Activated naive CD4-positive, alpha-beta T cell (primary cell): ENCODE data around the gene GPR27.

Source experiments
- DNase-seq, 4 experiments: peaks; one replicate each; lab custom pipeline; 2025; lab: John Stamatoyannopoulos, UW

The GPR27 gene

DNA sequence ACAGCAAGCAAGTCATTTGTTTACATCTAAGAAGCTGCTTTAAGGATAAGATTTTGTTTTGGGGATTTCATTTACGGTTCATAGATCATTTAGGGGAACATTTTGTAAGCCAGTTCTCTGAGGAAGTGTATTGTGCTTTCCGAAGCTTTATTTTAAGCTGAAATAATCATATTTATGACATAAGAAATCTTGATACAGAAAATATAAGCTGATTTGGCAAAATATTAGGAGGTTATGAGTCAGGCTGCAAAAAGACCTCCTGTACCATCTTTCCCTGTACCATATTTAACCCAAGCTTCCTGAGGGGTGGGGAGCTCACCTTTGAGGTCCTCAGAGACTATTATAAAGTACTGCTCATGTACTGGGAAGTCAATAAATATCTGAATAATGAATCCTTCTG lies 20.3 kb upstream of the GPR27 start:
- DNase-seq = no peak

DNA sequence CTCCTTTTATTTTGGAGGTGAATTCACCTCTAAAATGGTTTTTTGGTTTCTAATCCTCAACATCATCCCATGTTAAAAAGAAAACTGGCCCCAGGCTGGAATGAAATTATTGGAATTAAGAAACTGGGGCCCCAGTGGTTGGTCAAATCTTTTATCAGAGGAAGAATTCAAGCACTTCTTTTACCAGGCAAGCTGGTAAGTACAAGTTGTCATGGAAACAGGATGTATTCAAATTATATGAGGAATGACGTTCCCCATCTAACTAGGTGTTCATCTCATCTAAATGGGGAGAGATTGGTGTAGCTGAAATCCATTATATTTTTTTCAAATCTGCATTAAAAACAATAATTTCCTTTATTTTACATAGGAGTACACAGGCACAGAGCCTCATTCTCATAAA lies 18.8 kb upstream of the GPR27 start:
- DNase-seq = no peak

DNA sequence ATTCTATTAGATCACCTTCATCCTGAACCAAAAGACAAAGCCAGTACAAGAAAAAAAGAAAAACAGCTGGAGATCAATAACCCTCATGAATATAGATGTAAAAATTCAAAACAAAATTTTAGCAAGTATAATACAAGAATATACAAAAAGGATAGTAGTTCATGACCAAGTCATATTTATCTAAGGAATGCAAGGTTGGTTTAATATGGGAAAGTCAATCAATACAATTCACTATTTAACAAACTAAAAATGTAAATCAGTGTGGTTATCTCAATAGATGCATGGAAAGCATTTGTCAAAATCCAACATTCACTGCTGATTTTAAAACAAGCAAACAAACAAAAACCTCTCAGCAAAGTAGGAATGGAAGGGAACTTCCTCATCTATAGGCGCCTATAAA lies 11.0 kb upstream of the GPR27 start:
- no peak for DNase-seq

DNA sequence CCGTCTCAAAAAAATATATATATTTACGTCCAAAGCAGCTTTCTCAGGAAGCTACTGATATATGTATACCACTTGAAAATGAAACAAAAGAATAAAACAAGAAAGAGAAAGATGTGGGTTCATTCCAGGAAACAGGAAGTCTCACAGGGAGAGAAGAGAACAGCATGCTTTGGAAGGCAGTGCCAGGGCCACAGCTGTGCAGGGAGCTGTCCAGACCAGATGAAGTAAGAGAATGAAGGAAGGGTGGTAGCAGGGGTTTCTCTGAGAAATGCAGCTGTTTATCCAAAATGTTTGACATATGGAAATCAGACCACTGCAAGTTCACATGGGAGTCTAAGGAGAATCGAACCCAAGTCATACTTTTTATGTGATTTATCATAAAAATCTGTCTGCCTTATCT lies 8.9 kb upstream of the GPR27 start:
- DNase-seq = no peak

DNA sequence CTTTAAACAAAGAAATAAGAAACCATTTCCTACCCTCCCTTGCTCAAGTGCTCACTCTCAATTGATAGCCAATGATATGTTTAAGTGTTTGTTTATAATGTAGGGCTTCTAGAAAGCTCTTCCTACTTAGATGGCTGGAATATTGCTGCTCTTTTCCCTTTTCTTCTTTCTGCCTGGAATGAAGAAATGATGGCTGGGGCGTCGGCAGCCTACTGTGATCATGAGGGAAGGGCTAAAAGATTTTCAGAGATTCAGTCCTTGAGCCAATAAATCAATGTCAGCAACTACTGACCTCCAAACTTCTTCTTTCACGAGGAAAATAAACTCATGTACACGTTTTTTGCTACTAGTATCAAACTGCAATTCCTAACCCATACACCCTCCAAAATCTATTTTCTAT lies 2.1 kb upstream of the GPR27 start:
- DNase-seq = no peak

DNA sequence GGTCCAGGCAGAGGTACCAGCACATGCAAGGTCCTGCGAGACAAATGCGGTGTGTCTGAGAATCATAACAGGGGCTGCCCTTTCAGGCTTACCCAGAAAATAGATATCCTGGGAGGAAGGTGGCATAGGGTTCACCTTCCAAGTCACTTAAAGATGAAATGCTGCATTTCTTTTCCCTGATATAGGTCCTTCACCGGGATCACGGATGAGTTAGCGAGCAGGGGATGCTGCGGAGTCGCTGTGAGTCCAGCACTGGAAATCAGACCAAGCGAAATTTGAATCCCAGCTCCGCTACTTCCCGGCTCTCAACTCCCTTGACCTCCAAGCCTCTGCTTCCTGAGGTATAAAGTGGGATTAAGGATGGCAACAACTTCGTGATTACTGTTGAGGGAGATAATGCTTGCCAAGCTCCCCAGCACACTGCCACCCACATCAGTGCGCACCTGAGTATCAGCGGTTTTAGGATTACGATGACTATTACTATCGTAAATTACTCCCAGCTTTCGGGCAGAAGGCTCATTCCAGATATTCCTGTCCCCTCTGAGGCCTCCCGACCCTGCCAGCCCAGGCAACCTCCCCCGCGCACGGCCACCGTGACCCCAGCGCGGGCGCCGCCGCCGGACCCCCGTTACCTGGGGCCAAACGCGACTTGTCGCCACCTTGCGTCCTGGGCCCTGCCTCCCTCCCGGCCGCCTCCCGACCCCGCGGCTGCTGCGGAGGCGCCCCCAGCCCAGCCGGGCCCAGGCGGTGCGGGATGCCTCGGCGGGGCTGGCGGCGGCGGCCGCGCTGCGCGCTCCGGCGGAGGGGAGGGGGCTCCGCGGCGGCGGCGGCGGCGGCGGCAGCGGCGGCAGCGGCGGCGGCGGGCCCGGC lies 589 bp upstream of the GPR27 start:
- DNase-seq = no peak

DNA sequence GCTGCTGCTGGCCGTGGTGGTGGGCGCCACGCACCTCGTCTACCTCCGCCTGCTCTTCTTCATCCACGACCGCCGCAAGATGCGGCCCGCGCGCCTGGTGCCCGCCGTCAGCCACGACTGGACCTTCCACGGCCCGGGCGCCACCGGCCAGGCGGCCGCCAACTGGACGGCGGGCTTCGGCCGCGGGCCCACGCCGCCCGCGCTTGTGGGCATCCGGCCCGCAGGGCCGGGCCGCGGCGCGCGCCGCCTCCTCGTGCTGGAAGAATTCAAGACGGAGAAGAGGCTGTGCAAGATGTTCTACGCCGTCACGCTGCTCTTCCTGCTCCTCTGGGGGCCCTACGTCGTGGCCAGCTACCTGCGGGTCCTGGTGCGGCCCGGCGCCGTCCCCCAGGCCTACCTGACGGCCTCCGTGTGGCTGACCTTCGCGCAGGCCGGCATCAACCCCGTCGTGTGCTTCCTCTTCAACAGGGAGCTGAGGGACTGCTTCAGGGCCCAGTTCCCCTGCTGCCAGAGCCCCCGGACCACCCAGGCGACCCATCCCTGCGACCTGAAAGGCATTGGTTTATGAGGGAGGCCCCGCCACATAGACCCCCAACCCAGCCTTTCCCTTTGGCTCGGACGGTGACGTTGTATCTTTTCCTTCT lies 1.1 kb downstream of the GPR27 start:
- no peak for DNase-seq

DNA sequence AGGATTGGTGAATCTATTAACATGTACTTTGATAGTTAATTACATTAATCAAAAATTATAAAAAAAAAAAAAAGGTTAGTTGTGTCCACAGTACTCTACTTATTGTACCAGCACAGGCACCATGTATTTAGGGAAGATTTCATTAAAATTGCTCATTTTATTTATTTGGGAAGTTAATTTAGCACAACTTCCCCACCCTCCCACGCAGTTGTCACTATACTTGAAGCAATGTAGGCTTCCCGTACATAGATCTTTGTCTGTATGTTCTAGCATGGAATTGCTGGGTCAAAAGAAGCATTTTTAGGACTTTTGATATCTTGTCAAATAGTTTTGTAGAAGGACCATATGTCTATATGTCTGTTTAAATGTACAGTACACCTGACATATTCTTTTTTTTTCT lies 4.4 kb downstream of the GPR27 start:
- no peak for DNase-seq

DNA sequence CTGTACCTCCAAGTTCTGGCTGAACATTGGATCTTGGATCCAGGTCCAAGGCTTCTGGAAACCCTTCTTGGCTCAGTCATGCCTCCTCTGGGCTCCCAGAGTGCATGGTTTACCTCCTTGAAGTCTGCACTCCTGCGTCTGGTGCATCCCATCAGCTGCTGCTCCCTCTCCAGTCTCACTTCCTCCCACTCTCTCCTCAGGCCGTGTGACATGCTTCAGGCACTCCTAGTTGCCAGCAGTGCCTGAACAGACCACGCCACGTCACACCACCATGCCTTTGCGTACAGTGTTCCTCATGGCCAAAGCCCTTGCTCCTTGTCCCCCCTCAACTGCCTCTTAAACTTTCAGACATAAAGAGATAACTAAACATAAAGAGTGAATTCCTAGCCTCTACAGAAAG lies 5.7 kb downstream of the GPR27 start:
- DNase-seq = no peak

DNA sequence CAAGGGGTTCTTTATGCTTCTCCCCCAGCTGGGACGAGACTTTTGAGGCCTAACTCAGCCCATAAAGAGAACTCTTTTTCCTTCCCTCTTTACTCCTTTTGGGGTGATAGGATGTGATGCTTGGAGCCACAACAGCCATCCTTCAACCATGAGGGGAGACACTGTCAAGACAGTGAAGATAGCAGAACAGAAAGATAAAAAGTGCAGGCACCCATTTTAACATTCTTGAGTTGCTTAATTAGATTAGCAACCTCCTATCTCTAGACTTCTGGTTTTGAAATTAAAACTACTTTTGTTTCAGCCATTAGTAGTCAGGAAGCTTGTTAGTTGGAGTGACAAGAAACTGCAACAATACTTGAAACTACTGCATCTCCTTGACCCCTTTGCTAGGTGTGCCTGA lies 6.5 kb downstream of the GPR27 start:
- no peak for DNase-seq

DNA sequence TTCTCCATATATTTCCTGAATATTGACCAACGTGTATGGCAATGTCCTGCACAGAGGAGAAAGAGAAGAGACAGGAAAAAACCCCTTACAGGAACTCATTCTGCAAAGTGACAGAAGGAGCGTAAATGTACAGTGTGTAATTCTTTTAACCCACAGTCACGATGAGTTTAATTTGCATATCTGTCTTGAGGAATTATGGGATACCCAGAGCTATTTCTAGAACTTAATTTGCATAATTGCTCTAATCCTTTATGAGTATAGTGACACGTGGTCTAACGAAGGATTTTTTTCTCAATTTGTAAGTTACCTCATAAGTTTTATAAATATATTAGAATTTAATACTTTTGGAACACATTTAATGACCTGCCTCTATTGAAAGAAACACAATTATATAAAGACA lies 9.8 kb downstream of the GPR27 start:
- no peak for DNase-seq

DNA sequence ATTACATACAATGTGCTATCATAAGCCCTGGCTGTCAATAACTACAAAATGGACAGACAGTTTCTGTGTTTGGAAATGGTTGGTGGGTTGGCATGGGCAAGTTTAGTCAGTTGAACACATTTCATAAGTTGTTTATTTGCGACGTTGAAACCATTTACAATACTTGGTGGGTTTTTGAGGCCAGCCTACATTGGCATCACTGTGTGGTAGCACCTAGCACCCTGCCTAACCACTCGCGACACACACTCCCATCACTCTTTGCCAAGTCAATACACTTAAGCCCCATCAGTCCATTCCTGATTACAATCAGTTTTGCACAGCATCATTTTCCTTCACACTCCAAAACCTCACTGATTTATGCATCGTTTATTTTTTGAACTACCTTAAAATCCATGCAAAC lies 17.5 kb downstream of the GPR27 start:
- DNase-seq = no peak

DNA sequence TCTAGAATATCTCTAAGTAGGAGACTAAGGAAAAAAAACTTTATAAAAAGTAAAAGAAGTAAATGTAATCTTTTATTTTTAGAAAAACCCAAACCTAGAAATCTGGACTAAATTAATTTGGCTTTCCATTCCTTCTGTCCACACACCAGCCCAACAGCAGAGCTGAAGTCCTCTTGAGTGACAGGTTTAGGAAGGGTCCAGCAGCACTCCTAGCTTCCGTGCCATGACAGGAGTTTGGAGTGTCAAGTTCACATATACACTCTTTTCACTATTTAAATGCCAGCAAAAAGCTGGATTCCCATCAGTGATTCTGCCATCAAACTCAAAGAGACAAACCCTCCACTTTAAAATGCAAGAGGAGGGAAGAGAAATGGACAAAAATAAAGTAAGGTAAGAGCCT lies 18.2 kb downstream of the GPR27 start:
- no peak for DNase-seq

DNA sequence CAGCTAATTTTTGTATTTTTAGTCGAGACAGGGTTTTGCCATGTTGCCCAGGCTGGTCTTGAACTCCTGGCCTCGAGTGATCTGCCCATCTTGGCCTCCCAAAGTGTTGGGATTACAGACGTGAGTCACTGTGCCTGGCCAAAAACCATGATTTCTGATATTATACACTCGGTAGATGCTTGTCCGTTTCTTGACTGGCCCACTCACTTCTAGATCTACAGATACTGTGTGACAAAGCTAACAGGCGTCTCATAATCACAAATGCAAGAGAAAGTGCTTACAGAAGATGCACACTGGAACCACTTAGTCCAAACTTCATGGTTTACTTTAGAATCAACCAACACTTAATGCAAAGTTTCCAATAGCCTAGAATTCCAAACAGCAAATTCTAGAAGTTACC lies 22.9 kb downstream of the GPR27 start:
- no peak for DNase-seq

DNA sequence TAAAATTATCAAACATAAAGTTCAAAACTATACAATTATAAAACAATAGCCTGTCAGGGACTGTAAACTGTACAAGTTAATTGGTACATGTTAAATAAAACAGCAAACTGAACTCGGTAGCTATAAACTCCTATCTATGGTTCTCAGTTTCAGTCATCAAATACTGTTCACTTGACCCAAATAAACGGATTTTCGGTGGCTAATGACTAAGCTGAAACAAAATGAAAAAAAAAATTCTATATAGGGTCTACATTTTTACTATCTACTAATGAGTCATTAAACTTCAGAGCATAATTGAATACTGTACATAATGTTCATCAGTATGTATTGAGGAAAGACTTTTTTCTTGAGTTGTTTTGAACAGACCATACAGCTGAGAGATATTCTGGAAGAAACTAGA lies 24.7 kb downstream of the GPR27 start:
- DNase-seq = no peak

DNA sequence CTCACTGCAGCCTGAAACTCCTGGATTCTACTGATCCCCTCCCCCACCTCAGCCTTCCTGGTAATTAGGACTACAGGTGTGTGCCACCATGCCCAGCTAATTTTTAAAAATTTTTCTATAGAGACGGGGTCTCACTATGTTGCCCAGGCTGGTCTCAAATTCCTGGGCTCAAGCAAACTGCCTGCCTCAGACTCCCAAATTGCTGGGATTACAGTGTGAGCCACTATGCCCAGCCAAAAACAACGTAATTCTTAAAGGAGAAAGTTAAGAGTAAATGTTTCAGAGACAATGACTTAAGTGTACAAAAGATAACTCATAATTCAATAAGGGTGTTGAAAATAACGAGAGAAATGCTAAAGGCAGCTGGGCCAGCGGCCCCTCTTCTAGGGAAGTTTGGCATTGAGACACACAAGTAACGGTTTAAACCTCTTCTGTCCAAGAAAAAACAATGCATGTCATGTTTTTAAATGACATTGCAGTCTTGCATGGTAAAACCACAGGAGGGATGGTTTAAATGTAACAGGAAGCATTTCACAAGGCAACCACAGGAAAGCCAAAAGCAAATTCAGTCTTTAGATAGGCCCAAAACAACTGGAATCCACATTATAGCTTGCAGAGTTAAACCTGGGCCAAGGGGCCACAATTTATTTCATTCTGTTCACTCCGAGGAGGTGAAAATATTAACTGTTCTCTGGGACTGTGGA lies 26.2 kb downstream of the GPR27 start:
- DNase-seq = no peak

DNA sequence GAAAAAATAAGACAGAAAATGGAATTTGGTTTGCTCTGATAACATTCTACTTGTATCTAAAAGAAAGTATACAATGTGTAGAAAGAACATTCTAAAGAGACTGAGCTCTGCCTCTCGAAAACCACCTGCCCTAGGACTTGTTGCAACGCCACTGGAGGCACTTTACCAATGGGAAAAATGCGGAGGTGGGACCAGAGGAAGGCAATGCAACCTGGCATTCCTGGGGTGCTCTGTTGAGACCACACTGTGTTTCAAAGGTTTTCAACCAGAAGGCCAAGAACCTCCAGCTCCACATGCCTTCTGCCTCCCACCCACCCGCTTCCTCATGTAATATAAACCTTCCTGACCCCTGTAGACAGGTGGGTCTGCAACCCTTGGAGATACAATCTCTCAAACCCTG lies 26.8 kb downstream of the GPR27 start:
- DNase-seq = no peak

DNA sequence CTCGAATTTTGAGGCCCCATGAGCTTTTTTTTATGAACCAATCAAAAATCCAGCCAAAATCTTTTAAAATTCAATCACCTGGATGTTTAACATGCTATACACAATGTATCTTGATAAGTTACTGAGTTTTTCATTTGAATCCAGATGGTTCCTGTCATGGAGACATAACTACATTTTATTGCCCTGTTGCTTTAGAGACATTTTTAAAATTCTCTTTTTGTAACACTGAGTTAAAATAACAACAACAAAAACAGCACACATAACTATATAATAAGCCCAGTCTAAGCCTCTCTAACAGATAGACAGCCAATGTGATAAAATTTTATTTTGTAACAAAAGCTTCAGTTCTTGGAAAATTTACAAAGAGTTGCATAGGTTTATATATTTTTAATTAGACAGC lies 29.5 kb downstream of the GPR27 start:
- DNase-seq = no peak

DNA sequence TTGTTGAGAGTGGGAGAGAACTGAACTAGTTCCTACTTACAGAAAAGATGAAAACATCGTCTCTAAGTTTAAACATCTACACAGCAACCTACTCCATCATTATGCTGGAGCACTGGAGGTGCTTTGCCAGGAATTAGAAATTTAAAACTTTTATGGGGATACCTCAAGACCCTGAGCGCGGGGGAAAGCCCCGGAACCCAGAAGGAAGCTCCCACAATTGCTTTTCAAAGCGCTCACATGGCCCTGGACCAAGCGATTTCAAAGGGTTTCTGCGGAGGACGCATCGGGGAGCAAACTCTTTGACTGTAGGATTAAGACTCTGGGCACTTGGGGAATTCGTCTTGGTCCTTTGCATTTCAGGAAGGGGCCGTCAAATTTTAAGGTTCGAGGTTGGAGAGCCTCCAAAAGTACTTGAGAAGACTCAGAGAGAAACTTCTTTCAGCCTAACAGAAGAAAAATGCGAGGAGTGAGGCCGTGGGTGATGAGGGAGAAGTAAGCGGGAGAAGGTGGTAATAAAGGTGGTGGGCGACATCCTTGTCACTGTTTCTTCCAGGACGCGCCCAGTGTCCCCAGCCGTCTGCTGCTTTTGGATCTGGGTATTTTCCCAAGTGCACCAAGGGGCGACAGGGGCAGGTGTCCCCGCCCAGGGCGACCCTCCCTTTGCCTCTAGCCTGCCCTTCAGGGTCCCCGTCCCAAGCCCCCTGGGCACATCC lies 30.7 kb downstream of the GPR27 start:
- no peak for DNase-seq

DNA sequence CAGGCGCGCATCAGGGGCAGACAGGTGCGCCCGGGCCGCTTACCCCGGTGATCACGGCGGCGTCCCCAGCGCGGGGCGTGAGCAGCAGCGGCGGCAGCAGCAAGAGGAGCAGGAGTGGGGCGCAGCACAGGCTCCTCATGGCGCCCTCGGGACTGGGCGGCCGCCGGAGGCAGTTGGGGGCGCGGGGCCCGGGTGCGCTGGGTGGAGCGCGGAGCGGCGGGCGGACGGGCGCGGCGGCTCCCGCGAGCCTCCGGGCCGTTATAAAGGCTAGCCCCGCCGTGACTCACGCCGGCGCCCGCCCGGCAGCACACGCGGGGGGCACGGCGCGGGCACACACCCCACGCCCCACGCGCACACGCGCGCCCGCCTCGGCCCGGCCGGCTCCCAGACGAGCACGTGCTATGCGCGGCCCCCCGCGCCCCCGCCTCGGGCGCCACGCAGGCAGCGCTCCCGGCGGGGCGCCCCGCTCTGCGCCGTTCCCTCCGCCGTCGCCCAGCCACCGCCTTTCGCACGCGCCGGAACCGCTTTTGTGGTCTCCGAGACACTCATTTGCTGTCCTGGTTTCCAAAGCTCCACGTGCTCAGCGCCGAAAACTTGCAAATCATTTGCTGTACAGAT lies 31.4 kb downstream of the GPR27 start, which contains the start of gene PROK2:
Gene PROK2, minus strand, starts transcription at position 235 of the 618 bp plus-strand sequence. Its CDS starts 96 bp downstream, at position 139.
- DNase-seq = peak in 1 of 4 experiments; percentile 12

DNA sequence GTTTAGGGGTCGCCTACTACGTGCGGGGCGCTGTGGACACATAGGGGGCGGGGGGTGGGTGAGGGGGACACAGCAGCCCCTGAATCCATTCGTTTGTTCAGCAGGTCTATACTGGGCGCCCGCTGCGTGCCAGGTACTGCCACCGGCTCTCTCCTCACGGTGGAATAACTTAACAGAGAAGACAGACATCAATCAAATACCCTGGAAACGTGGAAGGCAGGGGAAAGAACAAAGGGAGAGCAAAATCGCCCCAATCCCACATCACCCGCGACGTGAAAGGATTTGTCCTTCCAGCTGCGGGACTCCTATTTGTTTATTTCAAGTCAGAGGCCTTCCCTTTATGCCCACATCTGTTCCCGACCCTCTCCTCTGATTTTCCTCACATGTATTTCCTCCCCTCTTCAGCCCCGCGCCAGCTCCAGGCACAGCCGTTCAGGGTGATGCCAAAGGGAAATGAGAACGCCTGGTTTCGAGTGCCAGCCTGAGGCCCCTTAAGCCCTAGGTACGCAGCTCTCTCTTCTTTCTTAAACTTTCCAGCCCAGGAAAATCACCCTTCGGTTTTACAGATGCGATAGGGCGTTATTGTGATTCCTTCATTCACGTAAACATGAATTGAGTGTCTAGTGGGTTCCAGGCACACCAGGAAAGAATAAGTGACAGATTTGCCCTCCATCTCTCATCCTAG lies 32.0 kb downstream of the GPR27 start:
- DNase-seq = no peak
